ENCODE data around the gene CYP4A22. TPM values are rescaled to one million over a fixed set of nuclear protein-coding genes. Genes with fewer than 3 reads are reported as not detected.

CYP4A22 gene
- total RNA-seq, 1 experiment from 2014 or later: not detected

DNA sequence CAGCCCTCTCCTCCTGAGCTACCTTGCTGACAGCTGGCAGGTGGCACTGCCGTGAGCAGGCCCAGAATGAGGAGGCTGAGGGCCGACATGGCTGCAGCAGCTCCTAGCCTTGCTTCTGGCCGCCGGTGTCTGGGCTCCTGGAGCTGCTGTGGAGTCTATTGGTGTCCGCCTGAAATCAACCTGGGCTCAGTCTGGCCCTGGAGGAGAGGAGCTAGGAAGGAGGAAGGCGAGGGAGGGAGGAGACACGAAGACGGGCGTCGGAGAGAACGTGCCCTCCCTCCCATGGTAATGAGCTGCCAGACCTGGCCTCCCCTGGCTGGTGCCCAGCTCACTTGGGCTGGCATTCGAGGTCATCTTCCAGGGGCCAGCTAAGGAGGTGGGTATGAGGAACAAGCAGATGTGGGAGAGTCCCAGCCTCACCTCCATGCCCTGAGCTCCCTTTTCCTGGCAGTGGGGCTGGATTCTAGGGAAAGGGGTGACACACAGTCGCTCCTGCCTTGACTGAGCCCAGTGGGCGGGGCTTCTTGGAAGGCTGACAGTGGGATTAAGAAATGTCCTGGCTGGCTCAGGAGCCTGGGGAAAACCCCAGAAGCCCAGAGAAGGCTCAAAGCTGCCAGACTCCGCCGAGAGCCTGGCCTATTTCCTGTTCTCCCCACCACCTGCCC lies 52.7 kb downstream of the CYP4A22 start, which contains the start of gene PDZK1IP1 (continued):
- TF ChIP-seq SIN3A (IDR thresholded peaks at IDR 0.05; ENCODE audit: borderline replicate concordance, insufficient read depth, low read depth, low read length): no peak

DNA sequence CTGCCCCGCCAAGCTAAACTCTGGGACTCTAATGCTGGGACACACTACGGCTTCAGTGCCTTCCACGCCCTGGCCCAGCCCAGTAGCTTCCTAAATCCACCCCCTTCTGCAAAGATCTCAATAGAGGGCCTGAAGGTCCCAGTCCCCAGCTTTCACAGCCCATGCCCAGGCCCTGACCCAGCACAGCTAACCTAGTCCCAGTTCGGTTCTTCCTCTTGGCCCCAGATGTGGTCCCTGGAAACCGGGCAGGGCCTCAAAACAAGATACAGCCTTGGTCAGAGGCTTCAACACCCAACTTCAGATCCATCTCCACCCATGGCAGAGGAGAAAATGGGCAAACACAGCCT lies 53.2 kb downstream of the CYP4A22 start:
- DNase-seq (ENCODE audit: low read depth, low spot score): no peak
- POLR2A ChIA-PET: no interaction called here
- TF ChIP-seq, protein P1, sequence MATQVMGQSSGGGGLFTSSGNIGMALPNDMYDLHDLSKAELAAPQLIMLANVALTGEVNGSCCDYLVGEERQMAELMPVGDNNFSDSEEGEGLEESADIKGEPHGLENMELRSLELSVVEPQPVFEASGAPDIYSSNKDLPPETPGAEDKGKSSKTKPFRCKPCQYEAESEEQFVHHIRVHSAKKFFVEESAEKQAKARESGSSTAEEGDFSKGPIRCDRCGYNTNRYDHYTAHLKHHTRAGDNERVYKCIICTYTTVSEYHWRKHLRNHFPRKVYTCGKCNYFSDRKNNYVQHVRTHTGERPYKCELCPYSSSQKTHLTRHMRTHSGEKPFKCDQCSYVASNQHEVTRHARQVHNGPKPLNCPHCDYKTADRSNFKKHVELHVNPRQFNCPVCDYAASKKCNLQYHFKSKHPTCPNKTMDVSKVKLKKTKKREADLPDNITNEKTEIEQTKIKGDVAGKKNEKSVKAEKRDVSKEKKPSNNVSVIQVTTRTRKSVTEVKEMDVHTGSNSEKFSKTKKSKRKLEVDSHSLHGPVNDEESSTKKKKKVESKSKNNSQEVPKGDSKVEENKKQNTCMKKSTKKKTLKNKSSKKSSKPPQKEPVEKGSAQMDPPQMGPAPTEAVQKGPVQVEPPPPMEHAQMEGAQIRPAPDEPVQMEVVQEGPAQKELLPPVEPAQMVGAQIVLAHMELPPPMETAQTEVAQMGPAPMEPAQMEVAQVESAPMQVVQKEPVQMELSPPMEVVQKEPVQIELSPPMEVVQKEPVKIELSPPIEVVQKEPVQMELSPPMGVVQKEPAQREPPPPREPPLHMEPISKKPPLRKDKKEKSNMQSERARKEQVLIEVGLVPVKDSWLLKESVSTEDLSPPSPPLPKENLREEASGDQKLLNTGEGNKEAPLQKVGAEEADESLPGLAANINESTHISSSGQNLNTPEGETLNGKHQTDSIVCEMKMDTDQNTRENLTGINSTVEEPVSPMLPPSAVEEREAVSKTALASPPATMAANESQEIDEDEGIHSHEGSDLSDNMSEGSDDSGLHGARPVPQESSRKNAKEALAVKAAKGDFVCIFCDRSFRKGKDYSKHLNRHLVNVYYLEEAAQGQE (IDR thresholded peaks at IDR 0.05; ENCODE audit: insufficient read depth in 1 of 2, low read depth in 2 of 2, low read length in 1 of 2): no peak
- TF ChIP-seq POLR2AphosphoS5 (IDR thresholded peaks at IDR 0.05; ENCODE audit: low read depth, low read length) (no peak), TCF7L2 (IDR thresholded peaks at IDR 0.05; ENCODE audit: low read depth, low read length) (no peak), SIN3A (IDR thresholded peaks at IDR 0.05; ENCODE audit: borderline replicate concordance, insufficient read depth, low read depth, low read length) (no peak)
- TF ChIP-seq, protein P2, sequence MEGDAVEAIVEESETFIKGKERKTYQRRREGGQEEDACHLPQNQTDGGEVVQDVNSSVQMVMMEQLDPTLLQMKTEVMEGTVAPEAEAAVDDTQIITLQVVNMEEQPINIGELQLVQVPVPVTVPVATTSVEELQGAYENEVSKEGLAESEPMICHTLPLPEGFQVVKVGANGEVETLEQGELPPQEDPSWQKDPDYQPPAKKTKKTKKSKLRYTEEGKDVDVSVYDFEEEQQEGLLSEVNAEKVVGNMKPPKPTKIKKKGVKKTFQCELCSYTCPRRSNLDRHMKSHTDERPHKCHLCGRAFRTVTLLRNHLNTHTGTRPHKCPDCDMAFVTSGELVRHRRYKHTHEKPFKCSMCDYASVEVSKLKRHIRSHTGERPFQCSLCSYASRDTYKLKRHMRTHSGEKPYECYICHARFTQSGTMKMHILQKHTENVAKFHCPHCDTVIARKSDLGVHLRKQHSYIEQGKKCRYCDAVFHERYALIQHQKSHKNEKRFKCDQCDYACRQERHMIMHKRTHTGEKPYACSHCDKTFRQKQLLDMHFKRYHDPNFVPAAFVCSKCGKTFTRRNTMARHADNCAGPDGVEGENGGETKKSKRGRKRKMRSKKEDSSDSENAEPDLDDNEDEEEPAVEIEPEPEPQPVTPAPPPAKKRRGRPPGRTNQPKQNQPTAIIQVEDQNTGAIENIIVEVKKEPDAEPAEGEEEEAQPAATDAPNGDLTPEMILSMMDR (IDR thresholded peaks at IDR 0.05): no peak
- intact Hi-C loops (cut with micrococcal nuclease; ENCODE audit: unreplicated experiment): no loop called here
- H3K27me3 ChIP-seq (ENCODE audit: control insufficient read depth, insufficient read depth, low read length): no peaks in the 10 kb centered on the region
- no peaks in the 10 kb centered on the region for H3K9me3 ChIP-seq (ENCODE audit: control insufficient read depth, insufficient read depth, low read depth, low read length)
- BruUV-seq (replicated peaks): no TSS peak
- no peaks in the 10 kb centered on the region for H3K36me3 ChIP-seq (ENCODE audit: control insufficient read depth, insufficient read depth, low read length)
- no peak for ATAC-seq
- in situ Hi-C loops (cut with HindIII; ENCODE audit: low pct_unique_long_range_greater_than_20kb, low sequenced_read_pairs): no loop called here
- no peaks in the 10 kb centered on the region for H3K4me1 ChIP-seq (ENCODE audit: control insufficient read depth, insufficient read depth, low read length)
- no peak overlapping the region for H3K27ac ChIP-seq (ENCODE audit: low read length)
- CTCF ChIA-PET: interaction anchor here (0.6 to 1.0 kb wide), 5 partner anchors 60 to 459 kb away, joined by 3 to 10 read pairs (median 4); no protein-coding TSS in a partner anchor
- no peak overlapping the region for H3K4me3 ChIP-seq (ENCODE audit: low read depth in 2 of 2, low read length in 2 of 2)

- Histone ChIP-seq H3K36me3 (ENCODE audit: control insufficient read depth, insufficient read depth, low read length) (no peaks in the 10 kb centered on the region), H3K27me3 (ENCODE audit: control insufficient read depth, insufficient read depth, low read length) (no peaks in the 10 kb centered on the region), H3K9me3 (ENCODE audit: control insufficient read depth, insufficient read depth, low read depth, low read length) (no peaks in the 10 kb centered on the region), H3K27ac (ENCODE audit: low read length) (no peak overlapping the region), H3K4me3 (ENCODE audit: low read depth in 2 of 2, low read length in 2 of 2) (no peak overlapping the region), H3K4me1 (ENCODE audit: control insufficient read depth, insufficient read depth, low read length) (no peaks in the 10 kb centered on the region)
- no peak for ATAC-seq
- ChIA-PET CTCF (interaction anchor here (0.6 to 1.0 kb wide), 2 partner anchors 79 to 458 kb away, joined by 3 to 10 read pairs; no protein-coding TSS in a partner anchor), POLR2A (no interaction called here)
- TF ChIP-seq TCF7L2 (IDR thresholded peaks at IDR 0.05; ENCODE audit: low read depth, low read length) (no peak), POLR2AphosphoS5 (IDR thresholded peaks at IDR 0.05; ENCODE audit: low read depth, low read length) (no peak), SIN3A (IDR thresholded peaks at IDR 0.05; ENCODE audit: borderline replicate concordance, insufficient read depth, low read depth, low read length) (no peak)
- TF ChIP-seq, protein P2 (IDR thresholded peaks at IDR 0.05): no peak
- TF ChIP-seq, protein P1 (IDR thresholded peaks at IDR 0.05; ENCODE audit: insufficient read depth in 1 of 2, low read depth in 2 of 2, low read length in 1 of 2): no peak
- intact Hi-C loops (cut with micrococcal nuclease; ENCODE audit: unreplicated experiment): no loop called here
- DNase-seq (ENCODE audit: low read depth, low spot score): no peak
- in situ Hi-C loops (cut with HindIII; ENCODE audit: low pct_unique_long_range_greater_than_20kb, low sequenced_read_pairs): no loop called here
- BruUV-seq (replicated peaks): no TSS peak
Observed at GRCh38 chr1:47190857-47191256, 53.6 kb downstream of the CYP4A22 start.

Data from Panc1 (cell line).